IMR-90 (cell line): ENCODE data around the gene C5orf58. TPM values are rescaled to one million over a fixed set of nuclear protein-coding genes. Genes with fewer than 3 reads are reported as not detected.

ENCODE experiments used
- ATAC-seq: fragments of 200-7000 bp; cut with Tn5 transposase; 2 replicates; pipeline ENCODE4 v1.9.1; 2020; ENCODE audit warnings: low read depth, mild to moderate bottlenecking, moderate library complexity
- BruUV-seq: library from RNA; stranded (reverse); fragments of 400-500 nt; replicated peaks from 2 replicates; lab custom pipeline; 2021; lab: Mats Ljungman, UMichigan
- CTCF ChIA-PET: fragments of 300-600 bp; formaldehyde crosslinking; extraction: SDS; loops from one replicate; lab custom pipeline; 2021; ENCODE audit warnings: antibody characterized with exemption; lab: Yijun Ruan, JAX
- POLR2A ChIA-PET: fragments of 300-600 bp; sonication (Branson Sonifier 250); formaldehyde crosslinking; loops from one replicate; lab custom pipeline; 2022; ENCODE audit warnings: antibody characterized with exemption; ENCODE audit not compliant: unreplicated experiment; lab: Charles Lee
- DNase-seq: peaks from one replicate; pipeline ENCODE4 v3.0.0; 2013
- H2AFZ ChIP-seq: replicated peaks from 2 replicates; pipeline ENCODE3; 2013; ENCODE audit warnings: low read length, mild to moderate bottlenecking; ENCODE audit not compliant: poor library complexity
- H2AK5ac ChIP-seq: 2 replicates; pipeline ENCODE4 v1.6.1; 2013; ENCODE audit warnings: low read depth, low read length, inconsistent platforms
- H2AK9ac ChIP-seq: replicated peaks from 2 replicates; pipeline ENCODE3; 2013; ENCODE audit warnings: mild to moderate bottlenecking, low read depth, low read length, moderate library complexity; ENCODE audit not compliant: poor library complexity
- H2BK120ac ChIP-seq: 2 replicates; pipeline ENCODE4 v1.6.1; 2013; ENCODE audit warnings: low read depth, low read length, inconsistent platforms
- H2BK15ac ChIP-seq: 3 replicates; pipeline ENCODE4 v1.6.1; 2013; ENCODE audit warnings: low read depth, low read length, inconsistent platforms
- H2BK20ac ChIP-seq: 2 replicates; pipeline ENCODE4 v1.6.1; 2013; ENCODE audit warnings: low read depth, mild to moderate bottlenecking, inconsistent platforms, low read length, moderate library complexity
- H2BK5ac ChIP-seq: 2 replicates; pipeline ENCODE4 v1.6.1; 2013; ENCODE audit warnings: mild to moderate bottlenecking, low read depth, low read length, inconsistent platforms; ENCODE audit not compliant: poor library complexity, severe bottlenecking
- H3K14ac ChIP-seq: replicated peaks from 2 replicates; pipeline ENCODE4 v1.6.1; 2013; ENCODE audit warnings: low read depth, low read length, inconsistent platforms
- H3K18ac ChIP-seq: 2 replicates; pipeline ENCODE4 v1.6.1; 2013; ENCODE audit warnings: low read depth, low read length, control low read depth
- H3K23ac ChIP-seq: 2 replicates; pipeline ENCODE4 v1.6.1; 2013; ENCODE audit warnings: low read depth, low read length, inconsistent platforms
- H3K27ac ChIP-seq: 2 replicates; pipeline ENCODE4 v1.5.1; 2013; ENCODE audit warnings: mild to moderate bottlenecking, control low read depth, low read length; ENCODE audit not compliant: insufficient read depth
- H3K27me3 ChIP-seq: 2 replicates; pipeline ENCODE4 v1.6.1; 2013; ENCODE audit warnings: low read length; ENCODE audit not compliant: control insufficient read depth, insufficient read depth
- H3K36me3 ChIP-seq: 2 replicates; pipeline ENCODE4 v1.6.1; 2013; ENCODE audit warnings: low read length, mixed read lengths; ENCODE audit not compliant: control insufficient read depth, insufficient read depth
- H3K4ac ChIP-seq: 2 replicates; pipeline ENCODE4 v1.6.1; 2013; ENCODE audit warnings: low read depth, low read length, inconsistent platforms
- H3K4me1 ChIP-seq: 2 replicates; pipeline ENCODE4 v1.6.1; 2013; ENCODE audit warnings: low read length, mixed read lengths; ENCODE audit not compliant: control insufficient read depth, insufficient read depth
- H3K4me2 ChIP-seq: 2 replicates; pipeline ENCODE4 v1.6.1; 2013; ENCODE audit warnings: low read depth, mild to moderate bottlenecking, control low read depth, low read length, moderate library complexity
- H3K4me3 ChIP-seq: 2 replicates; pipeline ENCODE4 v1.5.1; 2013; ENCODE audit warnings: low read depth, mild to moderate bottlenecking, control low read depth, low read length, moderate library complexity; ENCODE audit not compliant: insufficient read depth
- H3K56ac ChIP-seq: 2 replicates; pipeline ENCODE4 v1.6.1; 2013; ENCODE audit warnings: low read length, inconsistent platforms; ENCODE audit not compliant: insufficient read depth; ENCODE audit errors: extremely low read depth
- H3K79me1 ChIP-seq, 2 experiments: 2 replicates each; pipeline ENCODE4 v1.6.1; 2013; ENCODE audit warnings: low read length in 2 of 2, inconsistent platforms in 1 of 2, low read depth in 1 of 2
- H3K9ac ChIP-seq: 2 replicates; pipeline ENCODE4 v1.6.1; 2013; ENCODE audit warnings: low read depth, low read length, control low read depth
- H3K9me1 ChIP-seq: 2 replicates; pipeline ENCODE4 v1.6.1; 2013; ENCODE audit warnings: low read length, inconsistent platforms; ENCODE audit not compliant: insufficient read depth
- H3K9me3 ChIP-seq: 2 replicates; pipeline ENCODE4 v1.6.1; 2013; ENCODE audit warnings: low read length; ENCODE audit not compliant: control insufficient read depth, insufficient read depth
- H4K20me1 ChIP-seq: 2 replicates; pipeline ENCODE4 v1.6.1; 2013; ENCODE audit warnings: low read length, inconsistent platforms; ENCODE audit not compliant: insufficient read depth
- H4K5ac ChIP-seq: 2 replicates; pipeline ENCODE4 v1.6.1; 2013; ENCODE audit warnings: mild to moderate bottlenecking, low read depth, low read length, control low read depth
- H4K8ac ChIP-seq, 2 experiments: 2 replicates each; pipeline ENCODE4 v1.6.1; 2013; ENCODE audit warnings: low read depth in 2 of 2, low read length in 2 of 2, control low read depth in 1 of 2, inconsistent platforms in 1 of 2
- H4K91ac ChIP-seq: 2 replicates; pipeline ENCODE4 v1.6.1; 2013; ENCODE audit warnings: low read depth, low read length, inconsistent platforms; ENCODE audit not compliant: insufficient read depth
- CEBPB ChIP-seq: IDR thresholded peaks from 2 replicates; pipeline ENCODE4 v1.6.1; 2012; ENCODE audit warnings: low read depth, low read length, improper control_type of control experiment
- CHD1 ChIP-seq: IDR thresholded peaks from 2 replicates; pipeline ENCODE4 v1.6.1; 2012; ENCODE audit warnings: low read depth, low read length, improper control_type of control experiment
- FOS ChIP-seq: fragments of 150-350 bp; IDR thresholded peaks from 2 replicates; pipeline ENCODE4 v1.6.1; 2016; ENCODE audit warnings: low read depth, low read length
- MAFK ChIP-seq: IDR thresholded peaks from 2 replicates; pipeline ENCODE4 v1.6.1; 2012; ENCODE audit warnings: low read depth, low read length, improper control_type of control experiment
- MAZ ChIP-seq: IDR thresholded peaks from 2 replicates; pipeline ENCODE4 v1.6.1; 2012; ENCODE audit warnings: low read depth, mild to moderate bottlenecking, low read length, improper control_type of control experiment, moderate library complexity, borderline replicate concordance
- MXI1 ChIP-seq: IDR thresholded peaks from 2 replicates; pipeline ENCODE4 v1.6.1; 2012; ENCODE audit warnings: low read depth, mild to moderate bottlenecking, low read length, moderate library complexity, borderline replicate concordance
- NFE2L2 ChIP-seq: fragments of 150-350 bp; IDR thresholded peaks from 2 replicates; pipeline ENCODE4 v1.6.1; 2016; ENCODE audit warnings: low read depth, mild to moderate bottlenecking, low read length
- POLR2A ChIP-seq: IDR thresholded peaks from 2 replicates; pipeline ENCODE4 v1.6.1; 2012; ENCODE audit warnings: mild to moderate bottlenecking, low read depth, low read length
- RAD21 ChIP-seq: IDR thresholded peaks from 2 replicates; pipeline ENCODE4 v1.6.1; 2012; ENCODE audit warnings: low read length, improper control_type of control experiment
- RCOR1 ChIP-seq: IDR thresholded peaks from 2 replicates; pipeline ENCODE4 v1.6.1; 2012; ENCODE audit warnings: mild to moderate bottlenecking, low read length, improper control_type of control experiment; ENCODE audit not compliant: insufficient replicate concordance
- RFX5 ChIP-seq: IDR thresholded peaks from 2 replicates; pipeline ENCODE4 v1.8.0; 2012; ENCODE audit warnings: low read depth, mild to moderate bottlenecking, low read length, moderate library complexity
- SMC3 ChIP-seq: fragments of 150-350 bp; IDR thresholded peaks from 2 replicates; pipeline ENCODE4 v1.6.1; 2016; ENCODE audit warnings: low read depth, mild to moderate bottlenecking, antibody characterized with exemption, low read length, moderate library complexity
- WGBS, 2 experiments: methylation state at CpG; one replicate each; pipeline versions ENCODE4 v1.1.5 to v1.1.7; 2013; ENCODE audit warnings: missing lambda C conversion rate in 2 of 2; ENCODE audit not compliant: insufficient read length in 1 of 2; ENCODE audit errors: extremely low coverage in 2 of 2; 5-methylcytosine and 5-hydroxymethylcytosine counted together
- dilution Hi-C: fragments of 300-500 bp; cut with HindIII; formaldehyde crosslinking; loops from one replicate; pipeline ENCODE4 v1.14.3; 2018; ENCODE audit warnings: low sequenced_read_pairs; ENCODE audit not compliant: unreplicated experiment
- in situ Hi-C: fragments of 300-500 bp; cut with MboI; formaldehyde crosslinking; loops from 3 replicates; pipeline ENCODE4 v1.14.3; 2019; ENCODE audit warnings: low sequenced_read_pairs, inconsistent platforms, mixed read lengths
- intact Hi-C: fragments of 100-400 bp; cut with micrococcal nuclease; formaldehyde crosslinking; loops from 2 replicates; pipeline ENCODE4 v1.10.0; 2022
- polyA plus RNA-seq, 3 experiments: library from polyadenylated mRNA; depleted of rRNA; stranded (reverse); fragments of >200 nt; gene quantifications; 2 replicates each; pipeline ENCODE4 v1.2.3, GENCODE V29; 2012; ENCODE audit warnings: low replicate concordance in 1 of 3
- total RNA-seq: library from RNA; depleted of rRNA; stranded (reverse); fragments of >200 nt; gene quantifications from 2 replicates; pipeline ENCODE4 v1.2.3, GENCODE V29; 2012
- TF ChIP-seq, protein P1 (sequence below): fragments of 150-350 bp; IDR thresholded peaks from 2 replicates; pipeline ENCODE4 v1.6.1; 2016; ENCODE audit warnings: low read depth, mild to moderate bottlenecking, low read length, moderate library complexity, borderline replicate concordance
- TF ChIP-seq, protein P2 (sequence below): fragments of 150-350 bp; IDR thresholded peaks from 2 replicates; pipeline ENCODE4 v1.6.1; 2017; ENCODE audit warnings: mild to moderate bottlenecking, antibody characterized with exemption, low read length, low read depth
- TF ChIP-seq, protein P3 (sequence below): conservative IDR thresholded peaks from 2 replicates; pipeline ENCODE4 v1.5.1; 2012; ENCODE audit warnings: mild to moderate bottlenecking, low read depth, low read length, improper control_type of control experiment

Gene C5orf58
- total and polyA plus RNA-seq, 2 of the 4 experiments (the other 2 are of a cell fraction), result not detected

GRCh38 chr5:170261528-170262043 is 28.8 kb downstream of the C5orf58 start:
- Histone ChIP-seq H4K91ac (no peak overlapping the region), H3K9me3 (no peaks in the 10 kb centered on the region), H3K27me3 (peaks cover 4% of the 10 kb centered on the region), H2AK9ac (no peak overlapping the region), H3K4ac (no peak overlapping the region), H4K5ac (no peak overlapping the region), H2BK20ac (no peak overlapping the region), H3K56ac (no peak overlapping the region), H3K9ac (no peak overlapping the region), H3K4me3 (no peak overlapping the region), H3K9me1 (no peaks in the 10 kb centered on the region), H3K4me1 (no peaks in the 10 kb centered on the region), H3K36me3 (no peaks in the 10 kb centered on the region), H2BK120ac (no peak overlapping the region), H2BK5ac (no peak overlapping the region), H3K79me1 (no peaks in the 10 kb centered on the region), H3K4me2 (no peak overlapping the region), H3K18ac (no peak overlapping the region), H3K23ac (no peak overlapping the region), H2AK5ac (no peak overlapping the region), H3K14ac (no peak overlapping the region), H4K8ac (no peak overlapping the region), H2AFZ (no peak overlapping the region), H4K20me1 (no peaks in the 10 kb centered on the region), H2BK15ac (no peak overlapping the region), H3K27ac (no peak overlapping the region)
- in situ Hi-C loops, result no loop called here
- no CpG with 5 or more reads among the region's 3 CpGs for WGBS, 2 experiments
- no peak for TF ChIP-seq FOS
- TF ChIP-seq POLR2A, result no peak
- TF ChIP-seq MXI1, result no peak
- TF ChIP-seq SMC3, result no peak
- no peak for TF ChIP-seq MAZ
- TF ChIP-seq CHD1, result no peak
- TF ChIP-seq, protein P1, sequence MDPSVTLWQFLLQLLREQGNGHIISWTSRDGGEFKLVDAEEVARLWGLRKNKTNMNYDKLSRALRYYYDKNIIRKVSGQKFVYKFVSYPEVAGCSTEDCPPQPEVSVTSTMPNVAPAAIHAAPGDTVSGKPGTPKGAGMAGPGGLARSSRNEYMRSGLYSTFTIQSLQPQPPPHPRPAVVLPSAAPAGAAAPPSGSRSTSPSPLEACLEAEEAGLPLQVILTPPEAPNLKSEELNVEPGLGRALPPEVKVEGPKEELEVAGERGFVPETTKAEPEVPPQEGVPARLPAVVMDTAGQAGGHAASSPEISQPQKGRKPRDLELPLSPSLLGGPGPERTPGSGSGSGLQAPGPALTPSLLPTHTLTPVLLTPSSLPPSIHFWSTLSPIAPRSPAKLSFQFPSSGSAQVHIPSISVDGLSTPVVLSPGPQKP, result no peak
- TF ChIP-seq, protein P2, sequence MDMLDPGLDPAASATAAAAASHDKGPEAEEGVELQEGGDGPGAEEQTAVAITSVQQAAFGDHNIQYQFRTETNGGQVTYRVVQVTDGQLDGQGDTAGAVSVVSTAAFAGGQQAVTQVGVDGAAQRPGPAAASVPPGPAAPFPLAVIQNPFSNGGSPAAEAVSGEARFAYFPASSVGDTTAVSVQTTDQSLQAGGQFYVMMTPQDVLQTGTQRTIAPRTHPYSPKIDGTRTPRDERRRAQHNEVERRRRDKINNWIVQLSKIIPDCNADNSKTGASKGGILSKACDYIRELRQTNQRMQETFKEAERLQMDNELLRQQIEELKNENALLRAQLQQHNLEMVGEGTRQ, result no peak
- TF ChIP-seq RAD21, result no peak
- no peak for TF ChIP-seq RFX5
- TF ChIP-seq CEBPB, result no peak
- TF ChIP-seq, protein P3, sequence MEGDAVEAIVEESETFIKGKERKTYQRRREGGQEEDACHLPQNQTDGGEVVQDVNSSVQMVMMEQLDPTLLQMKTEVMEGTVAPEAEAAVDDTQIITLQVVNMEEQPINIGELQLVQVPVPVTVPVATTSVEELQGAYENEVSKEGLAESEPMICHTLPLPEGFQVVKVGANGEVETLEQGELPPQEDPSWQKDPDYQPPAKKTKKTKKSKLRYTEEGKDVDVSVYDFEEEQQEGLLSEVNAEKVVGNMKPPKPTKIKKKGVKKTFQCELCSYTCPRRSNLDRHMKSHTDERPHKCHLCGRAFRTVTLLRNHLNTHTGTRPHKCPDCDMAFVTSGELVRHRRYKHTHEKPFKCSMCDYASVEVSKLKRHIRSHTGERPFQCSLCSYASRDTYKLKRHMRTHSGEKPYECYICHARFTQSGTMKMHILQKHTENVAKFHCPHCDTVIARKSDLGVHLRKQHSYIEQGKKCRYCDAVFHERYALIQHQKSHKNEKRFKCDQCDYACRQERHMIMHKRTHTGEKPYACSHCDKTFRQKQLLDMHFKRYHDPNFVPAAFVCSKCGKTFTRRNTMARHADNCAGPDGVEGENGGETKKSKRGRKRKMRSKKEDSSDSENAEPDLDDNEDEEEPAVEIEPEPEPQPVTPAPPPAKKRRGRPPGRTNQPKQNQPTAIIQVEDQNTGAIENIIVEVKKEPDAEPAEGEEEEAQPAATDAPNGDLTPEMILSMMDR, result no peak
- TF ChIP-seq NFE2L2, result no peak
- no peak for TF ChIP-seq MAFK
- no peak for TF ChIP-seq RCOR1
- dilution Hi-C loops, result no loop called here
- ATAC-seq (no peak), DNase-seq (no peak)
- ChIA-PET POLR2A (no interaction called here), CTCF (interaction anchor here (1.0 kb wide), 1 partner anchor 15 kb away, joined by 3 read pairs; no protein-coding TSS in a partner anchor)
- BruUV-seq, result no TSS peak
- intact Hi-C loops, result loop anchor here (10.0 kb wide), 1 partner anchor 363 kb away; no protein-coding TSS in a partner anchor
